IMR-90 (cell line): ENCODE results near the gene LPCAT4. TPM values are rescaled to one million over a fixed set of nuclear protein-coding genes. Genes with fewer than 3 reads are reported as not detected.

ENCODE experiments used
- ATAC-seq: fragments of 200-7000 bp; cut with Tn5 transposase; 2 replicates; pipeline ENCODE4 v1.9.1; 2020; ENCODE audit warnings: low read depth, mild to moderate bottlenecking, moderate library complexity
- BruUV-seq: library from RNA; stranded (reverse); fragments of 400-500 nt; replicated peaks from 2 replicates; lab custom pipeline; 2021; lab: Mats Ljungman, UMichigan
- CTCF ChIA-PET: fragments of 300-600 bp; formaldehyde crosslinking; extraction: SDS; loops from one replicate; lab custom pipeline; 2021; ENCODE audit warnings: antibody characterized with exemption; lab: Yijun Ruan, JAX
- POLR2A ChIA-PET: fragments of 300-600 bp; sonication (Branson Sonifier 250); formaldehyde crosslinking; loops from one replicate; lab custom pipeline; 2022; ENCODE audit warnings: antibody characterized with exemption; ENCODE audit not compliant: unreplicated experiment; lab: Charles Lee
- DNase-seq: peaks from one replicate; pipeline ENCODE4 v3.0.0; 2013
- H2AFZ ChIP-seq: replicated peaks from 2 replicates; pipeline ENCODE3; 2013; ENCODE audit warnings: low read length, mild to moderate bottlenecking; ENCODE audit not compliant: poor library complexity
- H2AK5ac ChIP-seq: 2 replicates; pipeline ENCODE4 v1.6.1; 2013; ENCODE audit warnings: low read depth, low read length, inconsistent platforms
- H2AK9ac ChIP-seq: replicated peaks from 2 replicates; pipeline ENCODE3; 2013; ENCODE audit warnings: mild to moderate bottlenecking, low read depth, low read length, moderate library complexity; ENCODE audit not compliant: poor library complexity
- H2BK120ac ChIP-seq: 2 replicates; pipeline ENCODE4 v1.6.1; 2013; ENCODE audit warnings: low read depth, low read length, inconsistent platforms
- H2BK15ac ChIP-seq: 3 replicates; pipeline ENCODE4 v1.6.1; 2013; ENCODE audit warnings: low read depth, low read length, inconsistent platforms
- H2BK20ac ChIP-seq: 2 replicates; pipeline ENCODE4 v1.6.1; 2013; ENCODE audit warnings: low read depth, mild to moderate bottlenecking, inconsistent platforms, low read length, moderate library complexity
- H2BK5ac ChIP-seq: 2 replicates; pipeline ENCODE4 v1.6.1; 2013; ENCODE audit warnings: mild to moderate bottlenecking, low read depth, low read length, inconsistent platforms; ENCODE audit not compliant: poor library complexity, severe bottlenecking
- H3K14ac ChIP-seq: replicated peaks from 2 replicates; pipeline ENCODE4 v1.6.1; 2013; ENCODE audit warnings: low read depth, low read length, inconsistent platforms
- H3K18ac ChIP-seq: 2 replicates; pipeline ENCODE4 v1.6.1; 2013; ENCODE audit warnings: low read depth, low read length, control low read depth
- H3K23ac ChIP-seq: 2 replicates; pipeline ENCODE4 v1.6.1; 2013; ENCODE audit warnings: low read depth, low read length, inconsistent platforms
- H3K27ac ChIP-seq: 2 replicates; pipeline ENCODE4 v1.5.1; 2013; ENCODE audit warnings: mild to moderate bottlenecking, control low read depth, low read length; ENCODE audit not compliant: insufficient read depth
- H3K27me3 ChIP-seq: 2 replicates; pipeline ENCODE4 v1.6.1; 2013; ENCODE audit warnings: low read length; ENCODE audit not compliant: control insufficient read depth, insufficient read depth
- H3K36me3 ChIP-seq: 2 replicates; pipeline ENCODE4 v1.6.1; 2013; ENCODE audit warnings: low read length, mixed read lengths; ENCODE audit not compliant: control insufficient read depth, insufficient read depth
- H3K4ac ChIP-seq: 2 replicates; pipeline ENCODE4 v1.6.1; 2013; ENCODE audit warnings: low read depth, low read length, inconsistent platforms
- H3K4me1 ChIP-seq: 2 replicates; pipeline ENCODE4 v1.6.1; 2013; ENCODE audit warnings: low read length, mixed read lengths; ENCODE audit not compliant: control insufficient read depth, insufficient read depth
- H3K4me2 ChIP-seq: 2 replicates; pipeline ENCODE4 v1.6.1; 2013; ENCODE audit warnings: low read depth, mild to moderate bottlenecking, control low read depth, low read length, moderate library complexity
- H3K4me3 ChIP-seq: 2 replicates; pipeline ENCODE4 v1.5.1; 2013; ENCODE audit warnings: low read depth, mild to moderate bottlenecking, control low read depth, low read length, moderate library complexity; ENCODE audit not compliant: insufficient read depth
- H3K56ac ChIP-seq: 2 replicates; pipeline ENCODE4 v1.6.1; 2013; ENCODE audit warnings: low read length, inconsistent platforms; ENCODE audit not compliant: insufficient read depth; ENCODE audit errors: extremely low read depth
- H3K79me1 ChIP-seq, 2 experiments: 2 replicates each; pipeline ENCODE4 v1.6.1; 2013; ENCODE audit warnings: low read length in 2 of 2, inconsistent platforms in 1 of 2, low read depth in 1 of 2
- H3K9ac ChIP-seq: 2 replicates; pipeline ENCODE4 v1.6.1; 2013; ENCODE audit warnings: low read depth, low read length, control low read depth
- H3K9me1 ChIP-seq: 2 replicates; pipeline ENCODE4 v1.6.1; 2013; ENCODE audit warnings: low read length, inconsistent platforms; ENCODE audit not compliant: insufficient read depth
- H3K9me3 ChIP-seq: 2 replicates; pipeline ENCODE4 v1.6.1; 2013; ENCODE audit warnings: low read length; ENCODE audit not compliant: control insufficient read depth, insufficient read depth
- H4K20me1 ChIP-seq: 2 replicates; pipeline ENCODE4 v1.6.1; 2013; ENCODE audit warnings: low read length, inconsistent platforms; ENCODE audit not compliant: insufficient read depth
- H4K5ac ChIP-seq: 2 replicates; pipeline ENCODE4 v1.6.1; 2013; ENCODE audit warnings: mild to moderate bottlenecking, low read depth, low read length, control low read depth
- H4K8ac ChIP-seq, 2 experiments: 2 replicates each; pipeline ENCODE4 v1.6.1; 2013; ENCODE audit warnings: low read depth in 2 of 2, low read length in 2 of 2, control low read depth in 1 of 2, inconsistent platforms in 1 of 2
- H4K91ac ChIP-seq: 2 replicates; pipeline ENCODE4 v1.6.1; 2013; ENCODE audit warnings: low read depth, low read length, inconsistent platforms; ENCODE audit not compliant: insufficient read depth
- CHD1 ChIP-seq: IDR thresholded peaks from 2 replicates; pipeline ENCODE4 v1.6.1; 2012; ENCODE audit warnings: low read depth, low read length, improper control_type of control experiment
- ELK1 ChIP-seq: fragments of 150-350 bp; IDR thresholded peaks from 2 replicates; pipeline ENCODE4 v1.6.1; 2016; ENCODE audit warnings: low read depth, mild to moderate bottlenecking, low read length, moderate library complexity, borderline replicate concordance
- FOS ChIP-seq: fragments of 150-350 bp; IDR thresholded peaks from 2 replicates; pipeline ENCODE4 v1.6.1; 2016; ENCODE audit warnings: low read depth, low read length
- MAZ ChIP-seq: IDR thresholded peaks from 2 replicates; pipeline ENCODE4 v1.6.1; 2012; ENCODE audit warnings: low read depth, mild to moderate bottlenecking, low read length, improper control_type of control experiment, moderate library complexity, borderline replicate concordance
- RFX5 ChIP-seq: IDR thresholded peaks from 2 replicates; pipeline ENCODE4 v1.8.0; 2012; ENCODE audit warnings: low read depth, mild to moderate bottlenecking, low read length, moderate library complexity
- WGBS, 2 experiments: methylation state at CpG; one replicate each; pipeline versions ENCODE4 v1.1.5 to v1.1.7; 2013; ENCODE audit warnings: missing lambda C conversion rate in 2 of 2; ENCODE audit not compliant: insufficient read length in 1 of 2; ENCODE audit errors: extremely low coverage in 2 of 2; 5-methylcytosine and 5-hydroxymethylcytosine counted together
- dilution Hi-C: fragments of 300-500 bp; cut with HindIII; formaldehyde crosslinking; loops from one replicate; pipeline ENCODE4 v1.14.3; 2018; ENCODE audit warnings: low sequenced_read_pairs; ENCODE audit not compliant: unreplicated experiment
- in situ Hi-C: fragments of 300-500 bp; cut with MboI; formaldehyde crosslinking; loops from 3 replicates; pipeline ENCODE4 v1.14.3; 2019; ENCODE audit warnings: low sequenced_read_pairs, inconsistent platforms, mixed read lengths
- intact Hi-C: fragments of 100-400 bp; cut with micrococcal nuclease; formaldehyde crosslinking; loops from 2 replicates; pipeline ENCODE4 v1.10.0; 2022
- polyA plus RNA-seq, 3 experiments: library from polyadenylated mRNA; depleted of rRNA; stranded (reverse); fragments of >200 nt; gene quantifications; 2 replicates each; pipeline ENCODE4 v1.2.3, GENCODE V29; 2012; ENCODE audit warnings: low replicate concordance in 1 of 3
- total RNA-seq: library from RNA; depleted of rRNA; stranded (reverse); fragments of >200 nt; gene quantifications from 2 replicates; pipeline ENCODE4 v1.2.3, GENCODE V29; 2012

LPCAT4 gene
- total and polyA plus RNA-seq, 2 of the 4 experiments (the other 2 are of a cell fraction) = 3.8 to 44.4 TPM

GRCh38 chr15:34370643-34371042 lies 3.6 kb upstream of the LPCAT4 start:
- TF ChIP-seq CHD1 = no peak
- no peak for TF ChIP-seq FOS
- no peak for TF ChIP-seq ELK1
- no peak for TF ChIP-seq MAZ
- no peak for TF ChIP-seq RFX5
- no peak overlapping the region for H2AK5ac ChIP-seq
- no peak overlapping the region for H4K91ac ChIP-seq
- H3K9ac ChIP-seq = no peak overlapping the region
- ChIA-PET CTCF (no interaction called here), POLR2A (no interaction called here)
- H2AK9ac ChIP-seq = no peak overlapping the region
- no peak overlapping the region for H3K4ac ChIP-seq
- intact Hi-C loops = no loop called here
- peaks cover 4% of the 10 kb centered on the region; the same call in 1 of the 2 replicates for H4K20me1 ChIP-seq
- H3K27ac ChIP-seq = no peak overlapping the region
- H3K27me3 ChIP-seq = no peaks in the 10 kb centered on the region
- H3K4me2 ChIP-seq = no peak overlapping the region
- H2BK5ac ChIP-seq = no peak overlapping the region
- H3K79me1 ChIP-seq = peaks cover 11 to 23% of the 10 kb centered on the region in 2 experiments; a peak in 3 of 4 replicates
- no peak overlapping the region for H3K23ac ChIP-seq
- H3K4me3 ChIP-seq = no peak overlapping the region
- H3K9me1 ChIP-seq = peaks cover 3% of the 10 kb centered on the region
- H2BK20ac ChIP-seq = no peak overlapping the region
- no peak overlapping the region for H2AFZ ChIP-seq
- no TSS peak for BruUV-seq
- in situ Hi-C loops = no loop called here
- H3K9me3 ChIP-seq = no peaks in the 10 kb centered on the region
- dilution Hi-C loops = no loop called here
- no peak overlapping the region for H3K56ac ChIP-seq
- no peak overlapping the region for H2BK120ac ChIP-seq
- WGBS, 2 experiments = 55% methylated on average over 2 of the region's 2 CpGs; no CpG with 5 or more reads in 1 of the 2 experiments
- ATAC-seq (no peak), DNase-seq (no peak)
- H3K18ac ChIP-seq = no peak overlapping the region
- H3K36me3 ChIP-seq = no peaks in the 10 kb centered on the region
- 0 out of 2 replicates have a peak, but pooled peaks cover 3% of the 10 kb centered on the region for H3K4me1 ChIP-seq
- H2BK15ac ChIP-seq = no peak overlapping the region
- no peak overlapping the region for H4K5ac ChIP-seq
- H3K14ac ChIP-seq = no peak overlapping the region
- H4K8ac ChIP-seq = no peak overlapping the region
